ENCODE data around the gene OPA3. TPM values are rescaled to one million over a fixed set of nuclear protein-coding genes. Genes with fewer than 3 reads are reported as not detected.

The OPA3 gene
- total and polyA plus RNA-seq, 5 experiments from 2014 or later: 7.5 to 25.3 (median 10.6) TPM

GRCh38 chr19:45577111-45577905 lies 7.3 kb downstream of the OPA3 start:
- H3K4me3 Mint-ChIP-seq: no peak overlapping the region
- peaks cover 8 to 33% (median 15%) of the 10 kb centered on the region in 4 donors for H3K4me1 Mint-ChIP-seq
- DNase-seq (no peak), ATAC-seq (no peak)
- POLR2A ChIA-PET: interaction anchor here (0.6 kb wide), 1 partner anchor 16 kb away, joined by 7 read pairs; no protein-coding TSS in a partner anchor
- H3K27me3 Mint-ChIP-seq: no peaks in the 10 kb centered on the region
- H3K9me3 Mint-ChIP-seq: no peaks in the 10 kb centered on the region
- H3K27ac Mint-ChIP-seq: peak overlapping the region in 3 of 10 donors; percentile 47 to 69 (median 61)
- peaks cover 0 to 4% (median under 1%) of the 10 kb centered on the region in 3 donors for H3K36me3 Mint-ChIP-seq

GRCh38 chr19:45576682-45577081 lies 7.9 kb downstream of the OPA3 start:
- no peaks in the 10 kb centered on the region for H3K9me3 Mint-ChIP-seq
- peak overlapping the region in 1 of 10 donors; percentile 48 for H3K27ac Mint-ChIP-seq
- no peak overlapping the region for H3K4me3 Mint-ChIP-seq
- no peaks in the 10 kb centered on the region for H3K27me3 Mint-ChIP-seq
- POLR2A ChIA-PET: no interaction called here
- DNase-seq (no peak), ATAC-seq (no peak)
- H3K36me3 Mint-ChIP-seq: peaks cover 0 to 4% (median 0%) of the 10 kb centered on the region in 3 donors
- H3K4me1 Mint-ChIP-seq: peaks cover 8 to 29% (median 13%) of the 10 kb centered on the region in 4 donors

DNA sequence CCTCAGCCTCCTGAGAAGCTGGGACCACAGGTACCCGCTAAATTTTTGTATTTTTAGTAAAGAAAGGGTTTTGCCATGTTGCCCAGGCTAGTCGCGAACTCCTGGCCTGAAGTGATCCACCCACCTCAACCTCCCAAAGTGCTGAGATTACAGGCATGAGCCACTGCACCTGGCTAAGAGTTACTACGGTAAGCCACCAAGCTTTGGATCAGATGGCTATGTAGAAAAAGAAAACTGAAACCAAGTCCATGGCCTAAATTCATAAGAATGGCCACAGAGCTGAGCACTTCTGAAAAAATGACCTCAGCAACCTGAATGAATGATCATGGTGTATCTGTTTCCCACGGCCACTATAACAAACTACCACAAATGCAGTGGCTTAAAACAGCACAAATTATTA lies 9.4 kb downstream of the OPA3 start:
- ATAC-seq: no peak
- H3K36me3 Mint-ChIP-seq: peaks cover 0 to 6% (median 0%) of the 10 kb centered on the region in 3 donors
- DNase-seq: no peak
- H3K9me3 Mint-ChIP-seq: no peaks in the 10 kb centered on the region
- POLR2A ChIA-PET: no interaction called here
- no peaks in the 10 kb centered on the region for H3K27me3 Mint-ChIP-seq
- H3K4me1 Mint-ChIP-seq: peaks cover 3 to 27% (median 13%) of the 10 kb centered on the region in 4 donors
- peak overlapping the region in 1 of 10 donors; percentile 17 for H3K27ac Mint-ChIP-seq
- no peak overlapping the region for H3K4me3 Mint-ChIP-seq

GRCh38 chr19:45574526-45574925 lies 10.1 kb downstream of the OPA3 start:
- no peak for DNase-seq
- no peak for ATAC-seq
- POLR2A ChIA-PET: interaction anchor here (0.7 kb wide), 1 partner anchor 12 kb away, joined by 4 read pairs; no protein-coding TSS in a partner anchor
- Mint-ChIP-seq H3K4me1 (peaks cover 9 to 34% (median 19%) of the 10 kb centered on the region in 4 donors), H3K4me3 (no peak overlapping the region), H3K27me3 (no peaks in the 10 kb centered on the region), H3K36me3 (peaks cover 0 to 6% (median 0%) of the 10 kb centered on the region in 3 donors), H3K27ac (no peak overlapping the region), H3K9me3 (no peaks in the 10 kb centered on the region)

DNA sequence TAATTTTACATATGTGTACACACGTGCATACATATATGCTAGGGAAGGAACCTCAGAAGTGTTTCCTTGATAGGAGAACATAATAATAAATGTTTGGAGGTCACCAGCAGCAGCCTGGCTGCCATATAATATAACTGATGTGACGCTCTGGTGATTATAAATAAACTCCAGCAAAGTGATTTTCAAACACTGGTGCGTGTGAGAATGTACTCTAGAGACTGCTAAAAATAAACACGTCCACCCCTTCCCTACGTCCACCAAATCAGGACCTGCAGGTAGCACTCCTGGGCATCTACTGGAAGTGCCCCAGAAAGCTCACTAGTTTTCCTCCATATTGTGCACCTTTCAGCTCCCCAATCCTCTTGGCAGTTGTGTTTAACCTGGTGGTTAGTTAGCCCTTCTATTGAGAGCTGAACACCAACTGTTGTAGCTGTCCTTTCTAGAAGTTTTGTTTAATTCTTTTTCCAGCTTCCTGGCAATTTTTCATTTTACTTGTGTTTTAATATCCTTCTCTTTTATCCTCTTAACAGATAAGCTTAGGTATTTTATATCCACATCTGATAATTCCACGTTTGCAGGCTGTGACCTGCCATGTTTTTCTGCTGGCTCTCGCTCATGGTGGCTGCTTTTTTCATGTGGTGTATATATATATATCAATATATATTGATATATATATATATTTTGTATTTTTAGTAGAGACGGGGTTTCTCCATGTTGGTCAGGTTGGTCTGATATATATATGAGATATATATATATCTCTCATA lies 13.0 kb downstream of the OPA3 start:
- POLR2A ChIA-PET: no interaction called here
- H3K27me3 Mint-ChIP-seq: no peaks in the 10 kb centered on the region
- peaks cover 0 to 3% (median 0%) of the 10 kb centered on the region in 3 donors for H3K36me3 Mint-ChIP-seq
- ATAC-seq (no peak), DNase-seq (no peak)
- H3K4me1 Mint-ChIP-seq: peaks cover 9 to 31% (median 14%) of the 10 kb centered on the region in 4 donors
- H3K9me3 Mint-ChIP-seq: no peaks in the 10 kb centered on the region
- H3K27ac Mint-ChIP-seq: peak overlapping the region in 3 of 10 donors; percentile 31 to 60 (median 44)
- no peak overlapping the region for H3K4me3 Mint-ChIP-seq

- Mint-ChIP-seq H3K4me1 (peaks cover 10 to 34% (median 13%) of the 10 kb centered on the region in 4 donors), H3K27ac (peak overlapping the region in 5 of 10 donors; percentile 19 to 60 (median 24)), H3K27me3 (no peaks in the 10 kb centered on the region), H3K9me3 (no peaks in the 10 kb centered on the region), H3K36me3 (peaks cover 0 to 3% (median 0%) of the 10 kb centered on the region in 3 donors), H3K4me3 (no peak overlapping the region)
- DNase-seq (peak; percentile 29 to 71 (median 53)), ATAC-seq (peak; percentile 68)
- POLR2A ChIA-PET: no interaction called here
Measured at GRCh38 chr19:45569619-45570421, 14.8 kb downstream of the OPA3 start.

- H3K27ac Mint-ChIP-seq: peak overlapping the region in 2 of 10 donors; percentile 33 to 72
- no peak overlapping the region for H3K4me3 Mint-ChIP-seq
- peaks cover 0 to 3% (median 0%) of the 10 kb centered on the region in 3 donors for H3K36me3 Mint-ChIP-seq
- ATAC-seq: no peak
- POLR2A ChIA-PET: no interaction called here
- H3K27me3 Mint-ChIP-seq: no peaks in the 10 kb centered on the region
- no peaks in the 10 kb centered on the region for H3K9me3 Mint-ChIP-seq
- peaks cover 17 to 40% (median 21%) of the 10 kb centered on the region in 4 donors for H3K4me1 Mint-ChIP-seq
- no peak for DNase-seq
Measured at GRCh38 chr19:45568732-45569131, 15.9 kb downstream of the OPA3 start.

- DNase-seq (no peak), ATAC-seq (no peak)
- POLR2A ChIA-PET: interaction anchor here (1.2 kb wide), 1 partner anchor 40 kb away, joined by 3 read pairs; no protein-coding TSS in a partner anchor
- Mint-ChIP-seq H3K36me3 (peaks cover 0 to 3% (median 0%) of the 10 kb centered on the region in 3 donors), H3K27me3 (no peaks in the 10 kb centered on the region), H3K4me1 (peaks cover 13 to 48% (median 32%) of the 10 kb centered on the region in 4 donors), H3K9me3 (no peaks in the 10 kb centered on the region), H3K27ac (no peak overlapping the region), H3K4me3 (no peak overlapping the region)
Measured at GRCh38 chr19:45567609-45568008, 17.0 kb downstream of the OPA3 start.

DNA sequence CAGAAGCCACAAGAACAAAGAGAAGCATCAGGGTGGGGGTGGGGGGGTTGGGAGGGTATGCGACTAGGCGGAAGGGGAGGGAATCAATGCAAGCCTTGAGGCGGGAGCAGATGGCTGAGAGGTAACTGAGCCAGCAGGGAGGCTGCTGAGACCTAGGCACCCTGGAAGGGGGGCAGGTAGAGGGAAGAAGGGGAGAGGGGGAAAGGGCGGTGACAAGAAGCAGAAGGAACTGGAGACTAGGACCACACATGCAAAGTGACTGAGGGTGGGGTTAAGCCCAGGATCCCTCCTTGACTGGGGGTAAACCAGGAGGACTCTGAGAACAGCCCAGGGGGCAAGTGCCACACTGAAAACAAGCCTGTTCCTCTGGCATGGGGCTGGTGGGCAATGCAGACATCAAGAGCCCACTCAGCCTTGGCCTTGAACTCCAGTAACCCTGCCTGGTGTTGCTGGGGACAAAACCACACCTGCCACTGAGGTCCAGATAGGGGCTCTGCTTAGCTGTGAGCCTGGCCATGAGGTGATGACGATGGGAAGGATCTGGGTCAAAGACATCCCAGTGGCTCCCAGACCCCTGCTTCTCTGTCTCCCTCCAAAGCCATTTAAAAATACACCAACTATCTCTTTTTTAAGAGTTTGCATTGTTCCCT lies 20.3 kb downstream of the OPA3 start:
- Mint-ChIP-seq H3K27me3 (no peaks in the 10 kb centered on the region), H3K36me3 (peaks cover 0 to 2% (median 2%) of the 10 kb centered on the region in 3 donors), H3K27ac (peak overlapping the region; percentile 72 to 97 (median 94)), H3K4me3 (peak overlapping the region; percentile 15 to 86 (median 70)), H3K4me1 (peaks cover 17 to 65% (median 46%) of the 10 kb centered on the region in 4 donors), H3K9me3 (no peaks in the 10 kb centered on the region)
- ATAC-seq (peak in 1 of 2 donors; percentile 47), DNase-seq (peak in 1 of 10 donors; percentile 10)
- POLR2A ChIA-PET: interaction anchor here (1.1 to 1.3 kb wide), 2 partner anchors 20 to 64 kb away, joined by 4 to 6 read pairs; partner anchors contain the start of gene OPA3

DNA sequence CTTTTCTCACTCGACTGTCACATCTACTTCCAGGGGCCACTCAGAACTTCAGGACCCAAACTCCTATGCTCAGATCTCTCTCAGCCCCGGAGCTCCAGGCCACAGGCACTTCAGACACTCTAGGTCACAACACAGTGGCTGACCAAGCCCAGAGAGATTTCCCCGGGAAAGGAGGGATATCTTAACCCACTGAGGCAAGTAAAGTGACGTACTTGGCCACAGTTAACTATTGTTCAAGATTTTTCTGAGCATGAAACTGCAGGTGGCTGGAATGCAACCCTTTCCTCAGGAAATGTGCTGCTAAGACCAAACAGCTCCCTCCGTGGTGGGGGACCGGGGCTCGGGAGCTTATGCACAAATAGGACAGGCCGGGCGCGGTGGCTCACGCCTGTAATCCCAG lies 23.9 kb downstream of the OPA3 start:
- H3K4me1 Mint-ChIP-seq: peaks cover 23 to 71% (median 62%) of the 10 kb centered on the region in 4 donors
- H3K27ac Mint-ChIP-seq: peak overlapping the region in 8 of 10 donors; percentile 20 to 96 (median 70)

GRCh38 chr19:45560038-45560437 lies 24.6 kb downstream of the OPA3 start:
- Mint-ChIP-seq H3K27me3 (no peaks in the 10 kb centered on the region), H3K9me3 (no peaks in the 10 kb centered on the region), H3K4me3 (peak overlapping the region in 4 of 10 donors; percentile 14 to 36 (median 22)), H3K4me1 (peaks cover 23 to 66% (median 61%) of the 10 kb centered on the region in 4 donors), H3K36me3 (peaks cover 0 to 2% (median 2%) of the 10 kb centered on the region in 3 donors), H3K27ac (peak overlapping the region in 7 of 10 donors; percentile 57 to 92 (median 73))
- ATAC-seq (no peak), DNase-seq (no peak)
- POLR2A ChIA-PET: interaction anchor here (0.6 kb wide), 1 partner anchor 21 kb away, joined by 3 read pairs; no protein-coding TSS in a partner anchor

More for the DNA sequence above, 23.9 kb downstream of the OPA3 start:
- POLR2A ChIA-PET: no interaction called here
- H3K27me3 Mint-ChIP-seq: no peaks in the 10 kb centered on the region
- H3K4me3 Mint-ChIP-seq: peak overlapping the region in 2 of 10 donors; percentile 66 to 78
- peaks cover 0 to 2% (median 2%) of the 10 kb centered on the region in 3 donors for H3K36me3 Mint-ChIP-seq
- DNase-seq (no peak), ATAC-seq (no peak)
- no peaks in the 10 kb centered on the region for H3K9me3 Mint-ChIP-seq

Measured in naive thymus-derived CD8-positive, alpha-beta T cell (primary cell).